HCT116 (cell line): Measurements from ENCODE around the gene SLC1A3.

Experiments used
- CEBPB ChIP-seq: IDR thresholded peaks from 2 replicates; pipeline ENCODE4 v1.6.1; 2012; ENCODE audit warnings: low read depth
- EZH2 ChIP-seq: fragments of 200-600 bp; sonication (generic); IDR thresholded peaks from 2 replicates; pipeline ENCODE4 v1.6.1; 2017; ENCODE audit warnings: antibody characterized with exemption, mixed run types
- POLR2A ChIP-seq: IDR thresholded peaks from 2 replicates; pipeline ENCODE4 v1.7.0; 2011; ENCODE audit warnings: borderline replicate concordance; ENCODE audit not compliant: insufficient read depth, insufficient read length; ENCODE audit errors: extremely low read depth
- POLR2AphosphoS5 ChIP-seq: IDR thresholded peaks from 2 replicates; pipeline ENCODE4 v1.6.1; 2011; ENCODE audit warnings: mild to moderate bottlenecking, low read depth, low read length, moderate library complexity
- SIN3A ChIP-seq: IDR thresholded peaks from 2 replicates; pipeline ENCODE4 v1.6.1; 2012; ENCODE audit warnings: low read depth
- TCF7L2 ChIP-seq: IDR thresholded peaks from 2 replicates; pipeline ENCODE4 v1.7.0; 2011; ENCODE audit warnings: borderline replicate concordance, inconsistent platforms; ENCODE audit not compliant: insufficient read depth, insufficient read length; ENCODE audit errors: extremely low read depth
- YY1 ChIP-seq: IDR thresholded peaks from 2 replicates; pipeline ENCODE4 v1.6.1; 2011; ENCODE audit warnings: low read length, low read depth, moderate library complexity, mild to moderate bottlenecking; ENCODE audit not compliant: insufficient replicate concordance; ENCODE audit errors: extremely low read depth
- ZFX ChIP-seq: fragments of 450-650 bp; IDR thresholded peaks from 2 replicates; pipeline ENCODE4 v1.6.1; 2017
- TF ChIP-seq, protein P1 (sequence below), 3 experiments: fragments of 200-600 bp in 1 of 3; sonication (generic) in 1 of 3; IDR thresholded peaks in 2 of 3; conservative IDR thresholded peaks in 1 of 3; 2 replicates each; pipeline ENCODE4 v1.5.1; 2012 to 2017; ENCODE audit warnings: low read depth in 2 of 3, low read length in 2 of 3, antibody characterized with exemption in 1 of 3, borderline replicate concordance in 1 of 3, control low read depth in 1 of 3, mild to moderate bottlenecking in 1 of 3, mixed read lengths in 1 of 3, mixed run types in 1 of 3, moderate library complexity in 1 of 3; ENCODE audit not compliant: insufficient read depth in 1 of 3

GRCh38 chr5:36646100-36646499 lies 39.7 kb downstream of the SLC1A3 start:
- TF ChIP-seq, protein P1, sequence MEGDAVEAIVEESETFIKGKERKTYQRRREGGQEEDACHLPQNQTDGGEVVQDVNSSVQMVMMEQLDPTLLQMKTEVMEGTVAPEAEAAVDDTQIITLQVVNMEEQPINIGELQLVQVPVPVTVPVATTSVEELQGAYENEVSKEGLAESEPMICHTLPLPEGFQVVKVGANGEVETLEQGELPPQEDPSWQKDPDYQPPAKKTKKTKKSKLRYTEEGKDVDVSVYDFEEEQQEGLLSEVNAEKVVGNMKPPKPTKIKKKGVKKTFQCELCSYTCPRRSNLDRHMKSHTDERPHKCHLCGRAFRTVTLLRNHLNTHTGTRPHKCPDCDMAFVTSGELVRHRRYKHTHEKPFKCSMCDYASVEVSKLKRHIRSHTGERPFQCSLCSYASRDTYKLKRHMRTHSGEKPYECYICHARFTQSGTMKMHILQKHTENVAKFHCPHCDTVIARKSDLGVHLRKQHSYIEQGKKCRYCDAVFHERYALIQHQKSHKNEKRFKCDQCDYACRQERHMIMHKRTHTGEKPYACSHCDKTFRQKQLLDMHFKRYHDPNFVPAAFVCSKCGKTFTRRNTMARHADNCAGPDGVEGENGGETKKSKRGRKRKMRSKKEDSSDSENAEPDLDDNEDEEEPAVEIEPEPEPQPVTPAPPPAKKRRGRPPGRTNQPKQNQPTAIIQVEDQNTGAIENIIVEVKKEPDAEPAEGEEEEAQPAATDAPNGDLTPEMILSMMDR (IDR thresholded peaks at IDR 0.05 in 2 of 3, conservative IDR thresholded peaks at IDR 0.05 in 1 of 3; ENCODE audit: borderline replicate concordance in 1 of 3, insufficient read depth in 1 of 3, low read depth in 2 of 3, low read length in 2 of 3) = no peak
- no peak for TF ChIP-seq YY1
- TF ChIP-seq EZH2 = no peak
- TF ChIP-seq SIN3A = no peak
- TF ChIP-seq CEBPB = no peak
- TF ChIP-seq TCF7L2 = no peak
- TF ChIP-seq POLR2A = no peak
- no peak for TF ChIP-seq POLR2AphosphoS5
- TF ChIP-seq ZFX = no peak
